Activated CD4-positive, alpha-beta memory T cell treated with anti-CD3 and anti-CD28 coated beads, Interleukin-2, amount 10 ng/mL, durations not matched to agents 7 days and 5 days (primary cell): ENCODE measurements around the gene OR52E6. TPM values are rescaled to one million over a fixed set of nuclear protein-coding genes. Genes with fewer than 3 reads are reported as not detected.

Source experiments
- total RNA-seq, 2 experiments: library from RNA; stranded (reverse); gene quantifications; one replicate each; pipeline ENCODE4 v1.2.3, GENCODE V29; 2021

OR52E6 gene
- total RNA-seq, 2 experiments from 2014 or later: not detected

Other genes with a start within 250 kb of the OR52E6 start
- gene TRIM6, start 245.3 kb downstream of the OR52E6 start, total RNA-seq: 1 to 10 TPM in 1 of 2 experiments, under 1 TPM in 1; 0.60 to 1.1 TPM
- 10 to 100 TPM; 18.2 to 19.8 TPM for gene TRIM34, start 216.9 kb downstream of the OR52E6 start, total RNA-seq
- 10 to 100 TPM; 33.5 to 33.9 TPM for gene TRIM5, start 156.8 kb downstream of the OR52E6 start, total RNA-seq
- 100 to 1,000 TPM; 213 to 221 TPM for gene TRIM22, start 152.1 kb downstream of the OR52E6 start, total RNA-seq
- gene OR56B1, start 105.4 kb downstream of the OR52E6 start, total RNA-seq: under 1 TPM; 0.30 to 0.50 TPM
- gene OR52N4, start 87.7 kb downstream of the OR52E6 start, total RNA-seq: 1 to 10 TPM; 1.5 to 1.9 TPM
- not detected for gene OR52N5, start 58.5 kb downstream of the OR52E6 start, total RNA-seq
- not detected for gene OR52N1, start 50.6 kb downstream of the OR52E6 start, total RNA-seq
- gene OR52N2, start 33.0 kb downstream of the OR52E6 start, total RNA-seq: not detected
- not detected for gene OR52E8, start 15.8 kb upstream of the OR52E6 start, total RNA-seq
- not detected for gene OR52E4, start 38.7 kb upstream of the OR52E6 start, total RNA-seq
- gene OR52E5, start 51.3 kb upstream of the OR52E6 start, total RNA-seq: not detected
- not detected for gene OR56A3, start 100.4 kb upstream of the OR52E6 start, total RNA-seq
- not detected for gene OR56A5, start 126.6 kb upstream of the OR52E6 start, total RNA-seq
- gene OR52L1, start 145.1 kb upstream of the OR52E6 start, total RNA-seq: not detected
- gene OR56A4, start 165.0 kb upstream of the OR52E6 start, total RNA-seq: under 1 TPM in 1 of 2 experiments, not detected in 1; 0.05 TPM
- not detected for gene OR56A1, start 188.9 kb upstream of the OR52E6 start, total RNA-seq